Activated T-helper 1 cell treated with anti-CD3 and anti-CD28 coated beads, Interleukin-12 subunit alpha, Interleukin-12 subunit beta, Interleukin-2, Interleukin-4 antibody, amounts not matched to agents 30 ng/mL and 10 ng/mL and 1 ng/mL, durations not matched to agents 14 hours and 24 hours and 36 hours (primary cell): ENCODE results near the gene NAA16. TPM values are rescaled to one million over a fixed set of nuclear protein-coding genes. Genes with fewer than 3 reads are reported as not detected.
A peak's percentile ranks its signal among the peaks of the same experiment; 100 is the strongest.

Experiments
- DNase-seq: peaks from one replicate; pipeline ENCODE4 v3.0.0; 2021; ENCODE audit warnings: low spot score
- H3K27ac Mint-ChIP-seq: one replicate; pipeline ENCODE4 v1.8.0; 2021; ENCODE audit warnings: mild to moderate bottlenecking, mixed read lengths
- H3K27me3 Mint-ChIP-seq: one replicate; pipeline ENCODE4 v1.8.0; 2022; ENCODE audit warnings: mild to moderate bottlenecking, moderate library complexity, mixed read lengths; ENCODE audit not compliant: insufficient read depth
- H3K36me3 Mint-ChIP-seq: one replicate; pipeline ENCODE4 v1.8.0; 2021; ENCODE audit warnings: low read depth, mixed read lengths
- H3K4me1 Mint-ChIP-seq: one replicate; pipeline ENCODE4 v1.8.0; 2021; ENCODE audit warnings: low read depth, mixed read lengths
- H3K4me3 Mint-ChIP-seq: one replicate; pipeline ENCODE4 v1.8.0; 2021; ENCODE audit warnings: mild to moderate bottlenecking, moderate library complexity, mixed read lengths
- H3K9me3 Mint-ChIP-seq: one replicate; pipeline ENCODE4 v1.8.0; 2021; ENCODE audit warnings: mixed read lengths
- intact Hi-C: fragments of 100-400 bp; cut with micrococcal nuclease; formaldehyde crosslinking; loops from one replicate; pipeline ENCODE4 v1.15.1; 2024
- total RNA-seq: library from RNA; stranded (reverse); gene quantifications from 2 replicates; pipeline ENCODE4 v1.2.3, GENCODE V29; 2022

Gene NAA16
- total RNA-seq, 1 donor from 2014 or later = 33.4 TPM

- DNase-seq = no peak
- H3K9me3 Mint-ChIP-seq = no peaks in the 10 kb centered on the region
Measured at GRCh38 chr13:41312176-41312500, 1.1 kb downstream of the NAA16 start.

GRCh38 chr13:41313117-41313516 is 2.0 kb downstream of the NAA16 start:
- Mint-ChIP-seq H3K27ac (no peak overlapping the region), H3K27me3 (no peaks in the 10 kb centered on the region), H3K36me3 (peaks cover 10% of the 10 kb centered on the region), H3K4me3 (peak overlapping the region; percentile 65), H3K4me1 (peaks cover 48% of the 10 kb centered on the region), H3K9me3 (no peaks in the 10 kb centered on the region)
- no peak for DNase-seq
- intact Hi-C loops = loop anchor here (2.0 to 10.0 kb wide), 3 partner anchors 16 to 732 kb away; partner anchors contain the start of gene DGKH

More at GRCh38 chr13:41312176-41312500, 1.1 kb downstream of the NAA16 start:
- Mint-ChIP-seq H3K27ac (peak overlapping the region; percentile 83), H3K36me3 (peaks cover 5% of the 10 kb centered on the region), H3K27me3 (peaks cover 2% of the 10 kb centered on the region), H3K4me3 (peak overlapping the region; percentile 94), H3K4me1 (peaks cover 43% of the 10 kb centered on the region)
- intact Hi-C loops = loop anchor here (2.0 to 10.0 kb wide), 3 partner anchors 17 to 733 kb away; partner anchors contain the start of gene DGKH

- H3K4me1 Mint-ChIP-seq = peaks cover 48% of the 10 kb centered on the region
- no peaks in the 10 kb centered on the region for H3K9me3 Mint-ChIP-seq
- H3K27me3 Mint-ChIP-seq = no peaks in the 10 kb centered on the region
- H3K27ac Mint-ChIP-seq = no peak overlapping the region
- no peak for DNase-seq
- H3K36me3 Mint-ChIP-seq = peaks cover 10% of the 10 kb centered on the region
- peak overlapping the region; percentile 46 for H3K4me3 Mint-ChIP-seq
- intact Hi-C loops = loop anchor here (2.0 to 10.0 kb wide), 3 partner anchors 15 to 731 kb away; partner anchors contain the start of gene DGKH
Measured at GRCh38 chr13:41313659-41314197, 2.7 kb downstream of the NAA16 start.

- no peaks in the 10 kb centered on the region for H3K9me3 Mint-ChIP-seq
- no peak for DNase-seq
- peaks cover 15% of the 10 kb centered on the region for H3K36me3 Mint-ChIP-seq
- intact Hi-C loops = loop anchor here (10.0 kb wide), 1 partner anchor 729 kb away; the partner anchor contains the start of gene DGKH
- no peaks in the 10 kb centered on the region for H3K27me3 Mint-ChIP-seq
- peaks cover 47% of the 10 kb centered on the region for H3K4me1 Mint-ChIP-seq
- peak overlapping the region; percentile 54 for H3K27ac Mint-ChIP-seq
- H3K4me3 Mint-ChIP-seq = no peak overlapping the region
Measured at GRCh38 chr13:41315443-41316047, 4.5 kb downstream of the NAA16 start.

- H3K27me3 Mint-ChIP-seq = no peaks in the 10 kb centered on the region
- no peak for DNase-seq
- intact Hi-C loops = loop anchor here (10.0 kb wide), 1 partner anchor 728 kb away; the partner anchor contains the start of gene DGKH
- no peaks in the 10 kb centered on the region for H3K9me3 Mint-ChIP-seq
- no peak overlapping the region for H3K27ac Mint-ChIP-seq
- no peak overlapping the region for H3K4me3 Mint-ChIP-seq
- peaks cover 25% of the 10 kb centered on the region for H3K36me3 Mint-ChIP-seq
- H3K4me1 Mint-ChIP-seq = peaks cover 51% of the 10 kb centered on the region
Measured at GRCh38 chr13:41317243-41317642, 6.2 kb downstream of the NAA16 start.

- Mint-ChIP-seq H3K9me3 (no peaks in the 10 kb centered on the region), H3K27ac (no peak overlapping the region), H3K27me3 (no peaks in the 10 kb centered on the region), H3K4me1 (peaks cover 20% of the 10 kb centered on the region), H3K4me3 (no peak overlapping the region), H3K36me3 (peaks cover 23% of the 10 kb centered on the region)
- no peak for DNase-seq
- intact Hi-C loops = no loop called here
Measured at GRCh38 chr13:41325752-41326151, 14.7 kb downstream of the NAA16 start.

GRCh38 chr13:41326661-41327060 is 15.6 kb downstream of the NAA16 start:
- H3K9me3 Mint-ChIP-seq = no peaks in the 10 kb centered on the region
- intact Hi-C loops = no loop called here
- peaks cover 23% of the 10 kb centered on the region for H3K36me3 Mint-ChIP-seq
- no peak for DNase-seq
- H3K27me3 Mint-ChIP-seq = no peaks in the 10 kb centered on the region
- peaks cover 18% of the 10 kb centered on the region for H3K4me1 Mint-ChIP-seq
- H3K27ac Mint-ChIP-seq = no peak overlapping the region
- H3K4me3 Mint-ChIP-seq = no peak overlapping the region

GRCh38 chr13:41327994-41328790 is 17.1 kb downstream of the NAA16 start:
- Mint-ChIP-seq H3K36me3 (peaks cover 20% of the 10 kb centered on the region), H3K9me3 (no peaks in the 10 kb centered on the region), H3K27ac (no peak overlapping the region), H3K4me1 (peaks cover 13% of the 10 kb centered on the region), H3K4me3 (no peak overlapping the region), H3K27me3 (no peaks in the 10 kb centered on the region)
- intact Hi-C loops = loop anchor here (2.0 kb wide), 1 partner anchor 15 kb away; no protein-coding TSS in a partner anchor
- DNase-seq = no peak

- intact Hi-C loops = no loop called here
- H3K27ac Mint-ChIP-seq = no peak overlapping the region
- DNase-seq = no peak
- H3K36me3 Mint-ChIP-seq = peaks cover 24% of the 10 kb centered on the region
- peaks cover 8% of the 10 kb centered on the region for H3K4me1 Mint-ChIP-seq
- no peaks in the 10 kb centered on the region for H3K9me3 Mint-ChIP-seq
- H3K4me3 Mint-ChIP-seq = no peak overlapping the region
- no peaks in the 10 kb centered on the region for H3K27me3 Mint-ChIP-seq
Measured at GRCh38 chr13:41332829-41333228, 21.8 kb downstream of the NAA16 start.

- peaks cover 21% of the 10 kb centered on the region for H3K36me3 Mint-ChIP-seq
- H3K9me3 Mint-ChIP-seq = no peaks in the 10 kb centered on the region
- H3K4me1 Mint-ChIP-seq = no peaks in the 10 kb centered on the region
Measured at GRCh38 chr13:41334810-41335209, 23.7 kb downstream of the NAA16 start.

GRCh38 chr13:41344358-41344757 is 33.3 kb downstream of the NAA16 start:
- H3K4me1 Mint-ChIP-seq = peaks cover 29% of the 10 kb centered on the region

More at GRCh38 chr13:41334810-41335209, 23.7 kb downstream of the NAA16 start:
- intact Hi-C loops = no loop called here
- Mint-ChIP-seq H3K4me3 (no peak overlapping the region), H3K27me3 (no peaks in the 10 kb centered on the region), H3K27ac (no peak overlapping the region)
- no peak for DNase-seq

GRCh38 chr13:41345165-41345913 is 34.3 kb downstream of the NAA16 start:
- Mint-ChIP-seq H3K27me3 (no peaks in the 10 kb centered on the region), H3K9me3 (no peaks in the 10 kb centered on the region), H3K36me3 (peaks cover 39% of the 10 kb centered on the region), H3K4me1 (peaks cover 29% of the 10 kb centered on the region), H3K4me3 (no peak overlapping the region), H3K27ac (no peak overlapping the region)
- intact Hi-C loops = no loop called here
- no peak for DNase-seq

More at GRCh38 chr13:41344358-41344757, 33.3 kb downstream of the NAA16 start:
- Mint-ChIP-seq H3K9me3 (no peaks in the 10 kb centered on the region), H3K27me3 (no peaks in the 10 kb centered on the region), H3K4me3 (no peak overlapping the region), H3K36me3 (peaks cover 42% of the 10 kb centered on the region), H3K27ac (no peak overlapping the region)
- intact Hi-C loops = no loop called here
- no peak for DNase-seq
